ENCODE results near the gene TP53. TPM values are rescaled to one million over a fixed set of nuclear protein-coding genes. Genes with fewer than 3 reads are reported as not detected.

TP53 gene
- total and polyA plus RNA-seq, 2 of the 4 experiments (the other 2 are of a cell fraction): 31.2 to 48.5 TPM

GRCh38 chr17:7655541-7655840 is 31.8 kb downstream of the TP53 start:
- H3K4me3 ChIP-seq (ENCODE audit: insufficient read depth, low read depth, low read length): no peak overlapping the region
- H3K14ac ChIP-seq (replicated peaks; ENCODE audit: low read depth, low read length): no peak overlapping the region
- no peak overlapping the region for H4K5ac ChIP-seq (ENCODE audit: low read depth, low read length)
- no peak overlapping the region for H2AK9ac ChIP-seq (replicated peaks; ENCODE audit: low read depth, low read length, poor library complexity)
- no peaks in the 10 kb centered on the region; the same call in none of the 2 replicates for H4K20me1 ChIP-seq (ENCODE audit: insufficient read depth, low read length)
- H3K4me1 ChIP-seq (ENCODE audit: control insufficient read depth, insufficient read depth, low read length): peaks cover 6% of the 10 kb centered on the region; the same call in 1 of the 2 replicates
- no peak overlapping the region for H2BK120ac ChIP-seq (ENCODE audit: low read depth, low read length)
- no peak overlapping the region for H2AFZ ChIP-seq (replicated peaks; ENCODE audit: low read length, poor library complexity)
- BruUV-seq (replicated peaks): no TSS peak
- H3K4ac ChIP-seq (ENCODE audit: low read depth, low read length): no peak overlapping the region
- no peak overlapping the region for H2BK5ac ChIP-seq (ENCODE audit: low read depth, low read length, poor library complexity, severe bottlenecking)
- DNase-seq: no peak
- no peaks in the 10 kb centered on the region for H3K79me1 ChIP-seq (ENCODE audit: low read depth in 1 of 2, low read length in 2 of 2)
- no peak overlapping the region for H3K4me2 ChIP-seq (ENCODE audit: low read depth, low read length)
- H2BK20ac ChIP-seq (ENCODE audit: low read depth, low read length): no peak overlapping the region
- H4K91ac ChIP-seq (ENCODE audit: insufficient read depth, low read depth, low read length): no peak overlapping the region
- TF ChIP-seq SMC3 (IDR thresholded peaks at IDR 0.05; ENCODE audit: low read depth, low read length) (no peak), ELK1 (IDR thresholded peaks at IDR 0.05; ENCODE audit: borderline replicate concordance, low read depth, low read length) (no peak), POLR2A (IDR thresholded peaks at IDR 0.05; ENCODE audit: low read depth, low read length) (no peak), RCOR1 (IDR thresholded peaks at IDR 0.05; ENCODE audit: insufficient replicate concordance, low read length) (no peak), CEBPB (IDR thresholded peaks at IDR 0.05; ENCODE audit: low read depth, low read length) (no peak), RAD21 (IDR thresholded peaks at IDR 0.05; ENCODE audit: low read length) (no peak), MAFK (IDR thresholded peaks at IDR 0.05; ENCODE audit: low read depth, low read length) (no peak), CTCF (conservative IDR thresholded peaks at IDR 0.05; ENCODE audit: low read depth, low read length) (no peak), RFX5 (IDR thresholded peaks at IDR 0.05; ENCODE audit: low read depth, low read length) (no peak), BHLHE40 (IDR thresholded peaks at IDR 0.05; ENCODE audit: low read depth, low read length) (no peak), MXI1 (IDR thresholded peaks at IDR 0.05; ENCODE audit: borderline replicate concordance, low read depth, low read length) (no peak), CHD1 (IDR thresholded peaks at IDR 0.05; ENCODE audit: low read depth, low read length) (no peak), MAZ (IDR thresholded peaks at IDR 0.05; ENCODE audit: borderline replicate concordance, low read depth, low read length) (no peak), FOS (IDR thresholded peaks at IDR 0.05; ENCODE audit: low read depth, low read length) (no peak), NFE2L2 (IDR thresholded peaks at IDR 0.05; ENCODE audit: low read depth, low read length) (no peak)
- TF ChIP-seq, protein P1, sequence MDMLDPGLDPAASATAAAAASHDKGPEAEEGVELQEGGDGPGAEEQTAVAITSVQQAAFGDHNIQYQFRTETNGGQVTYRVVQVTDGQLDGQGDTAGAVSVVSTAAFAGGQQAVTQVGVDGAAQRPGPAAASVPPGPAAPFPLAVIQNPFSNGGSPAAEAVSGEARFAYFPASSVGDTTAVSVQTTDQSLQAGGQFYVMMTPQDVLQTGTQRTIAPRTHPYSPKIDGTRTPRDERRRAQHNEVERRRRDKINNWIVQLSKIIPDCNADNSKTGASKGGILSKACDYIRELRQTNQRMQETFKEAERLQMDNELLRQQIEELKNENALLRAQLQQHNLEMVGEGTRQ (IDR thresholded peaks at IDR 0.05; ENCODE audit: low read depth, low read length): no peak
- H3K9me3 ChIP-seq (ENCODE audit: control insufficient read depth, insufficient read depth, low read length): no peaks in the 10 kb centered on the region; the same call in 1 of the 2 replicates
- CTCF ChIA-PET: no interaction called here
- H3K27ac ChIP-seq (ENCODE audit: insufficient read depth, low read length): no peak overlapping the region
- no peak overlapping the region for H2BK15ac ChIP-seq (ENCODE audit: low read depth, low read length)
- no peaks in the 10 kb centered on the region for H3K9me1 ChIP-seq (ENCODE audit: insufficient read depth, low read length)
- H4K8ac ChIP-seq (ENCODE audit: low read depth in 2 of 2, low read length in 2 of 2): no peak overlapping the region
- no peaks in the 10 kb centered on the region for H3K36me3 ChIP-seq (ENCODE audit: control insufficient read depth, insufficient read depth, low read length)
- H3K18ac ChIP-seq (ENCODE audit: low read depth, low read length): no peak overlapping the region
- ATAC-seq (ENCODE audit: low read depth): no peak
- no peak overlapping the region for H3K23ac ChIP-seq (ENCODE audit: low read depth, low read length)
- in situ Hi-C loops (cut with MboI; ENCODE audit: low sequenced_read_pairs) (no loop called here), dilution Hi-C loops (cut with HindIII; ENCODE audit: low sequenced_read_pairs, unreplicated experiment) (no loop called here), intact Hi-C loops (cut with micrococcal nuclease) (no loop called here)
- H2AK5ac ChIP-seq (ENCODE audit: low read depth, low read length): no peak overlapping the region
- POLR2A ChIA-PET (ENCODE audit: unreplicated experiment): interaction anchor here (0.5 kb wide), 1 partner anchor 48 kb away, joined by 4 read pairs; no protein-coding TSS in a partner anchor
- H3K27me3 ChIP-seq (ENCODE audit: control insufficient read depth, insufficient read depth, low read length): peaks cover 49% of the 10 kb centered on the region
- H3K56ac ChIP-seq (ENCODE audit: extremely low read depth, insufficient read depth, low read length): no peak overlapping the region
- H3K9ac ChIP-seq (ENCODE audit: low read depth, low read length): no peak overlapping the region
- WGBS, 2 experiments (ENCODE audit: extremely low coverage in 2 of 2, insufficient read length in 1 of 2): 100% methylated on average over 10 of the region's 17 CpGs; no CpG with 5 or more reads in 1 of the 2 experiments
